NT2/D1 (cell line): ENCODE measurements around the gene GDPD1.
"Not testable (repeated sequence)": the region's sequence is repeated elsewhere in the genome, so short reads cannot be mapped to it uniquely, and the experiment has no call there.

Experiments used
- DNase-seq: peaks from one replicate; pipeline ENCODE4 v3.0.0-alpha.2; 2011; ENCODE audit warnings: low read depth, low spot score
- H3K27me3 ChIP-seq: 2 replicates; pipeline ENCODE4 v1.6.0; 2011; ENCODE audit warnings: mild to moderate bottlenecking; ENCODE audit not compliant: insufficient read length, insufficient read depth
- H3K36me3 ChIP-seq: 2 replicates; pipeline ENCODE4 v1.6.1; 2011; ENCODE audit warnings: mild to moderate bottlenecking, low read length, mixed read lengths; ENCODE audit not compliant: insufficient read depth, insufficient read length
- H3K4me1 ChIP-seq: 2 replicates; pipeline ENCODE4 v1.5.1; 2011; ENCODE audit not compliant: insufficient read depth, insufficient read length
- H3K4me3 ChIP-seq: 2 replicates; pipeline ENCODE4 v1.5.1; 2011; ENCODE audit warnings: low read depth; ENCODE audit not compliant: insufficient read length
- H3K9ac ChIP-seq: 2 replicates; pipeline ENCODE4 v1.6.0; 2011; ENCODE audit warnings: low read depth; ENCODE audit not compliant: insufficient read length
- H3K9me3 ChIP-seq: 2 replicates; pipeline ENCODE4 v1.5.1; 2011; ENCODE audit warnings: mild to moderate bottlenecking, low read length; ENCODE audit not compliant: insufficient read depth
- SUZ12 ChIP-seq: IDR thresholded peaks from 2 replicates; pipeline ENCODE4 v1.6.1; 2011; ENCODE audit not compliant: insufficient read length, insufficient read depth; ENCODE audit errors: extremely low read depth
- YY1 ChIP-seq: IDR thresholded peaks from 2 replicates; pipeline ENCODE4 v1.6.1; 2011; ENCODE audit not compliant: insufficient read length, insufficient read depth
- ZNF274 ChIP-seq: IDR thresholded peaks from 2 replicates; pipeline ENCODE4 v1.6.1; 2011; ENCODE audit warnings: mild to moderate bottlenecking, low read depth, low read length

GDPD1 gene

GRCh38 chr17:59220328-59221158, at the start of gene GDPD1:
Gene GDPD1 (plus strand): TSS chr17:59220511. CDS start chr17:59220610, 99 bp downstream.
- DNase-seq: peak; percentile 90
- peaks cover 2% of the 10 kb centered on the region for H3K36me3 ChIP-seq
- no peak for TF ChIP-seq ZNF274
- TF ChIP-seq YY1: no peak
- no peak for TF ChIP-seq SUZ12

GRCh38 chr17:59172436-59173004, 47.8 kb upstream of the GDPD1 start:
- no peaks in the 10 kb centered on the region for H3K27me3 ChIP-seq
- peaks cover 82% of the 10 kb centered on the region for H3K36me3 ChIP-seq
- no peak overlapping the region for H3K4me3 ChIP-seq
- DNase-seq: no peak
- H3K4me1 ChIP-seq: no peaks in the 10 kb centered on the region
- H3K9ac ChIP-seq: no peak overlapping the region
- peaks cover 16% of the 10 kb centered on the region; the same call in 1 of the 2 replicates for H3K9me3 ChIP-seq
- TF ChIP-seq ZNF274: no peak
- TF ChIP-seq YY1: no peak
- no peak for TF ChIP-seq SUZ12

More at GRCh38 chr17:59220328-59221158, at the start of gene GDPD1:
- Histone ChIP-seq H3K27me3 (no peaks in the 10 kb centered on the region), H3K9me3 (no peaks in the 10 kb centered on the region), H3K9ac (peak within 1 kb of the TSS; percentile 87), H3K4me3 (peak within 1 kb of the TSS; percentile 62), H3K4me1 (no peaks in the 10 kb centered on the region)

GRCh38 chr17:59174671-59175070, 45.6 kb upstream of the GDPD1 start:
- peaks cover 90% of the 10 kb centered on the region for H3K36me3 ChIP-seq
- DNase-seq: no peak
- H3K4me3 ChIP-seq: no peak overlapping the region
- H3K27me3 ChIP-seq: no peaks in the 10 kb centered on the region
- no peak overlapping the region for H3K9ac ChIP-seq
- peaks cover 3% of the 10 kb centered on the region for H3K4me1 ChIP-seq
- TF ChIP-seq YY1: no peak
- TF ChIP-seq ZNF274: no peak
- no peak for TF ChIP-seq SUZ12
- H3K9me3 ChIP-seq: peaks cover 16% of the 10 kb centered on the region; the same call in 1 of the 2 replicates

GRCh38 chr17:59175076-59175475, 45.2 kb upstream of the GDPD1 start:
- Histone ChIP-seq H3K27me3 (no peaks in the 10 kb centered on the region), H3K4me1 (peaks cover 3% of the 10 kb centered on the region), H3K9me3 (peaks cover 16% of the 10 kb centered on the region; the same call in 1 of the 2 replicates), H3K4me3 (no peak overlapping the region), H3K9ac (no peak overlapping the region), H3K36me3 (peaks cover 90% of the 10 kb centered on the region)
- DNase-seq: no peak
- TF ChIP-seq SUZ12 (no peak), YY1 (no peak), ZNF274 (no peak)

- H3K4me1 ChIP-seq: peaks cover 3% of the 10 kb centered on the region
- peaks cover 79% of the 10 kb centered on the region for H3K36me3 ChIP-seq
- H3K9ac ChIP-seq: no peak overlapping the region
- TF ChIP-seq YY1 (no peak), ZNF274 (no peak), SUZ12 (no peak)
- H3K4me3 ChIP-seq: no peak overlapping the region
- no peaks in the 10 kb centered on the region for H3K9me3 ChIP-seq
- no peaks in the 10 kb centered on the region for H3K27me3 ChIP-seq
- no peak for DNase-seq
Observed at GRCh38 chr17:59178266-59178985, 41.9 kb upstream of the GDPD1 start.

- H3K36me3 ChIP-seq: peaks cover 71% of the 10 kb centered on the region
- not testable (repeated sequence) for H3K9me3 ChIP-seq, DNase-seq, H3K9ac ChIP-seq, H3K4me1 ChIP-seq, H3K4me3 ChIP-seq, H3K27me3 ChIP-seq
Observed at GRCh38 chr17:59179601-59180000, 40.7 kb upstream of the GDPD1 start.

- Histone ChIP-seq H3K4me1 (peaks cover 3% of the 10 kb centered on the region), H3K27me3 (no peaks in the 10 kb centered on the region), H3K4me3 (no peak overlapping the region), H3K9me3 (no peaks in the 10 kb centered on the region), H3K36me3 (peaks cover 71% of the 10 kb centered on the region), H3K9ac (no peak overlapping the region)
- TF ChIP-seq ZNF274 (no peak), YY1 (no peak), SUZ12 (no peak)
- no peak for DNase-seq
Observed at GRCh38 chr17:59180626-59181025, 39.7 kb upstream of the GDPD1 start.
